ENCODE results near the gene CPNE9. TPM values are rescaled to one million over a fixed set of nuclear protein-coding genes. Genes with fewer than 3 reads are reported as not detected.

CPNE9 gene
- not detected for total RNA-seq

DNA sequence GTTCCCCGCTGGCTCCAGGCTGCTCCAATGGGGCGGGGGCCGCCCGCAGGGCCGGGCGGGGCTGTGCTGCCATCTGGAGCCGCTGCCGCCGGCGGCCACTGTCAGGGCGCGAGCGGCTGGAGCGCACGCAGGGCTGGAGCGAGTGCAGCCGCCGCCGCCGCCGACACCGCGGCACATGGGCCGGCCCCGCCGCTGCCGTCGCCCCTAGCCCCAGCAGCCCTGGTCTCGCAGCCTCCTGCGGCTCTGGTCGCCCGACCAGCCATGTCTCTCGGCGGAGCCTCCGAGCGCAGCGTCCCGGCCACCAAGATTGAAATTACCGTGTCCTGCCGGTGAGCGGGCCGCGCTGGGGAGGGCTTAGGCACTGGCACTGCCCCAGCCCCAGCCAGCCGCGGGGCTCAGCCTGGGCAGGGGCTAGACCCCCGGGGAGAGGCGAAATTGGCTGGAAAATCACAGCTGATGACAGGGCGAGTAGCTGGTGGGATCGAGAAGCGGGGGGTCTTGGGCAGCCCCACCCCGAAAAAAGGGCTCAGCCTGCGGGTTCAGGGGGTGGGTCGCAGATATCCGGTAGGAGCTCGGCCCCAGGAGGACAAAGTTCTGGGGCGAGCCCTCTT is at the start of gene CPNE9:
Gene CPNE9 (plus strand): TSS at position 98 of the 611 bp plus-strand sequence. CDS start 164 bp downstream, at position 262.
- ATAC-seq, result peak; percentile 42

GRCh38 chr3:9659849-9660248 is 43.8 kb upstream of the CPNE9 start:
- no peak for ATAC-seq

- ATAC-seq, result no peak
Observed at GRCh38 chr3:9660972-9661371, 42.7 kb upstream of the CPNE9 start.

- no peak for ATAC-seq
Observed at GRCh38 chr3:9664119-9664751, 39.4 kb upstream of the CPNE9 start.

DNA sequence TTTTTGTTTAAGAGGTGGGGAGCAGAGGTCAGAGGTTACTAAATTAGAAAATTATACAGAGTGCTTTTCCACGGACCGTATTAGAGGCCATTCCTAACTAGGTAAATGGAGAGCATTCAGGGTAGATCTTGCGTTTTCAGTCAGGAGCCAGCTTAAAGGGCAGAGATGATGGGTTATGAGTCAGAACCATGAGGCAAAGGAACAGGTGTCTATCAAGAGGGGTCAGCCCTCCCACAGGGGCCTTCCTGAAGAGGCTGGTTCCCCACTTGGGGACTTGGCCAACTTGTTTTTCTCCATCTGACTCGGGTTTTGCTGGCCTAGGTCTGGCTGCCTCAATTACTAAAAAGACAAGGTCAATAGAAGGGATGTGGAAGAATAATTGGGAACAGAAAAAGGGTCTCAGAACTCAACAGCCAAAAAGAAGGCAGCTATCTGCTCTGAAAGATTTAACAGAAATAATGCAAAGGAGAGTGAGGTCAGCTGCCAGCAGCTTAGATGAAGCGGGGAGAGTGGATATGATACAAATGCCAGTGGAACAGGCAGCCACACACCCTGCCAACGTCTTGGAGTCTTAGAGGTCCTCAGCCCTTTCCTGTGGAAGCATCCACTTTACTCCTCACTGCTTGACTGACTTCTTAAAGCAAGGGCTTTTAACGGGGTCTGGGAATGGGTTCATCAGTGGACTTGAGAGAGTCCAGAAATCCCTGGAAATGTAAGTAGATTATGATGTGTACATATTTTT is 36.8 kb upstream of the CPNE9 start:
- ATAC-seq, result no peak

DNA sequence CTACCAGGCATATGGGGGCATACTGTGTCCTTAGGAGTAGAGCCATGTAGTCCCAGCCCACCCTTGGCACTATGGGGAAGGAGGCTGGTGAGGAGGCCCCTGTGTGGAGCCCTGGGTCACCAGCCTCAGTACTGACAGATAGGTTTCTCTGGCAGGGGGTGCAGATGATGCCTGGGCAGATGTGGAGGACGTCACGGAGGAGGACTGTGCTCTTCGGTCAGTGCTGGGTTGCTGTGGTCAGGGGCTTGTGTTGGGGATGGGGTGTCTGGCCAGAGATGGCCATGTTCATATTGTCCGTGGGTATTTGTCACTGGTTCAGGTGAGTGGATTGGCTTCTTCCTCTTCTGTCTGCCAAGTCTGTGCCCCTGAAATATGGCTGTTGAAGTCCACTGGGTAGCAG is 34.4 kb upstream of the CPNE9 start:
- ATAC-seq, result no peak

- ATAC-seq, result no peak
Observed at GRCh38 chr3:9669720-9670432, 33.8 kb upstream of the CPNE9 start.

- no peak for ATAC-seq
Observed at GRCh38 chr3:9673082-9673481, 30.6 kb upstream of the CPNE9 start.

- no peak for ATAC-seq
Observed at GRCh38 chr3:9673752-9674151, 29.9 kb upstream of the CPNE9 start.

DNA sequence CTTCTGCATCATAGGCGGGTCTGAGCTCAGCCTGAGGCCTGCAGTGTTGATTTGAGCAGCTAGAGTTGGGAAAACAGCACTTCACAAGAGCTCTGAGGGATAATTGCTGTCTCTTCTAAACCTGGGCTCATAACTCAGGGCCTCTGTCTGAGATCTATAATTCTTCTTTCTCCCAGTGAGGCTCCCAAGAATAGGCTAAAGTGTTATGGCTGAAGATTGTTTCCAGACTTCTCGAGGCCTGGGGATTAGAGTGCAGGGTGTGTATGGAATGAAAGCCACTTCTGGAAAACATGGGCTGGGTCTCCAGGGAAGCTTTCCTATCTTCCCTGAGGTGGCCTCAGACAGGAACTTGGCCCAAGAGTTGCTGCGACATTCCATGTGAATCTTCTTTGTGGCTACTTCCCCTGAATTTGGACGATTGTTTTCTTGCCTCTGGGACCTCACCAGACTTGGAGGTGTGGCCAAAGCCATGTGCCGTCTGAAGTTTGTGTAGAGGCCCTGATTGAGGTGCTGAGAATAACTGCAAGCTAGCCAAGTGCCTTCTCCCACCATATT is 27.8 kb upstream of the CPNE9 start:
- ATAC-seq, result no peak

DNA sequence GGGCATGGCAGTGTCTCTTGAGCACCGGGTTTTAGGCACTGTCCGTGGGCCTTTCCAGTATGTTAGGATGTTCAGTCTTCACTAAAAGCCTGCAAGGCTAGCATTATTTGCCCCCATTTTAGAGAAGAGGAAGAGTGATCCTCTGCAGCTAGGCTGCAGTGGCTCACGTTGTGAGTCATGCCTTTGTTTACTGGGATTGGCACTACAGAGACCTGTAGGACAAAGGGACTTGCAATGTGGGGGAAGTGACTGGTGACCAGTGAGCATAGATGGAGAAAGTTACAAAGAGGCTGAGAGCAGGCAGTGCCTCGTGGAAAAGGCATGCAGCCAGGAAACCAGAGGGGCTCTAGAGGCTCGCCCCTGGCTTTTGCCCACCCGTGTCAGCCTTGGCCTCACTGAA is 26.8 kb upstream of the CPNE9 start:
- peak; percentile 66 for ATAC-seq

- ATAC-seq, result no peak
Observed at GRCh38 chr3:9678493-9678892, 25.1 kb upstream of the CPNE9 start.

DNA sequence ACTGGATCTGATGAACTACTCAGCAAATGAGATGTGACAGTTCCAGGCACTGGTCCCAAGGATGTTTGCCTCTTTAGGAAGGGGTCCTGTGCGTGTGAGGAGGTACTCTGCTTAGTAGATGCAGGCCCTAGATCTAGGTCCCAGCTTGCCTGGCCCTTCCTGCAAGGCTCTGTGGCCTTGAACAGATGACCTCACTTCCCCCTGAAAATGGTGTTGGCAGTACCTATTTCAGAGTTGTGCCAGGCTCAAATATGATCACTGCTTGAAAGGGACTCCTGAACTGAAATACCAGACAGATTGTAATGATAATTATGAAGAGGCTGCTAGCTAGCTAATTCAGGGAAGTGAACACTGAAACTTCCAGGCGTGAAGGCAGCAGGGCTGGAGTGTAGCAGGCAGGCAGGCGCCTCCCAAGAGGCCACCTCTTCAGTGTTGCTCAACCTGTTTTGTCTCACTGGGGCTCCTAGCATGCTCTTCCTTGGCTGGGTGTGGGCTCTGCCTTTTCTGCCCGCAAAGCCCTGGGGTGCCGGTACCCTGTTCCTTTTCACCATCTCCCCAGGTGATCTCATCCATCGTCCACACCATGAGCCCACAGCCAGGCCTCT is 24.1 kb upstream of the CPNE9 start:
- ATAC-seq, result peak; percentile 53

GRCh38 chr3:9681011-9681722 is 22.5 kb upstream of the CPNE9 start:
- no peak for ATAC-seq

DNA sequence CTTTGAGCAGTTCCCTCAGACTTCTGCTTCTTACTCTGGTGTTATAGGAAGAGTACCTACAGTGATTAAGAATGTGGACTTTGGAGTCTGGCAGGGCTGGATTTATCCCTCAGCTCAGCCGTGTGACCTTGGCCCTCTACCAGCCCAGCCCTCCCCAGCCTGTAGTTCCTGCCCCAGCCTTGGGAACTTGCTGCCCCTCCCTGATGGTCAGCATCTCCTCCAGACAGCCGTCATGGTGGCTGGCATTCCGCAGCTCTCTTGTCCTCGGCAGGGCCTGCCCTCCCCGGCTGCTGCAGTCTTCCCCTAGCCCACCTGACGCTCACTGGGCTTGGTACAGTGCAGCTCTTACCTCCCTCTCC is 21.9 kb upstream of the CPNE9 start:
- ATAC-seq, result no peak

- no peak for ATAC-seq
Observed at GRCh38 chr3:9682096-9682495, 21.5 kb upstream of the CPNE9 start.

- no peak for ATAC-seq
Observed at GRCh38 chr3:9683426-9683825, 20.2 kb upstream of the CPNE9 start.

GRCh38 chr3:9685216-9686049 is 18.2 kb upstream of the CPNE9 start:
- no peak for ATAC-seq

DNA sequence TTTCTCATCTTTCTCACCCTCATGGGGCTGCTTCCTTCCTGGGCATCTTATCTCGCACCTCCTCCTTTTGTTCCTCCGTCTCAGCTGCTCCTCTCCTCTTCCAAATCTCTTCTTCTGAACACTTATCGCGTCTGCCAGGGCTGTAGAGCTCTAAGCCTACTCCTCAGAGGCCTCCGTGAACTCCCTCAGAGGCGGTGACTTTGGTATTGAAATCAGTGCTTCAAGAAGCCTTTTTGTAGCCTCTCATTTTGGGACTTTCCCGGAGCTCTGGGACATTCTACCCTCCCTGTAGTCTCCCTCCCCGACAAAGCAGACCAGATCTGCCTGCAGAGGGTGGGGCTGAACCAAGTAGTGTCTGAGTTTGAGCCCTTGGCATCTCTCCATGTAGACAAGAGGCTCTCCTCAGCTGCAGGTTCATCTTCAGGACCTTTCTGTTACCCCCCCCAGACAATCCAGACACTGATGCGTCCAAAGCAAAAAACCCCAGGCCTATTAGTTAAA is 17.5 kb upstream of the CPNE9 start:
- ATAC-seq, result no peak

DNA sequence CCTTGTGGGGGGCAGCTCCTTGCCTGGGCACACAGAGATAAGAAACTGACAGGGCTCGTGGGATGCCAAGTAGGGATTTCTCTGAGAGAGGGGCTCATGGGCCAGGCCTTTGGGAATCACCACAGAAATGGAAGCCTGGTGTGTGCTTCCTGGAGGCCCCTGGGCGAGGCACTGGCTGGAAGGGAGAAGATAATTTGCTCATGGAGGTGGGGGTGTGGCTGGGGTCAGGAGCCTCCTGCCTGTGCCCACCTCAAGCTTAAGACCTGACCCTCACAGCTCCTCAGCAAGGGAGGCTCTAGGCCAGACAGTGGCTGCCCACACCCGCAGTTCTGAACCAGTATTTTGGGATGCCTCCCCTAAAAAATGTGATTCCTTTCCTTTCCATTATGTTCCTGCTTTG is 16.9 kb upstream of the CPNE9 start:
- no peak for ATAC-seq

DNA sequence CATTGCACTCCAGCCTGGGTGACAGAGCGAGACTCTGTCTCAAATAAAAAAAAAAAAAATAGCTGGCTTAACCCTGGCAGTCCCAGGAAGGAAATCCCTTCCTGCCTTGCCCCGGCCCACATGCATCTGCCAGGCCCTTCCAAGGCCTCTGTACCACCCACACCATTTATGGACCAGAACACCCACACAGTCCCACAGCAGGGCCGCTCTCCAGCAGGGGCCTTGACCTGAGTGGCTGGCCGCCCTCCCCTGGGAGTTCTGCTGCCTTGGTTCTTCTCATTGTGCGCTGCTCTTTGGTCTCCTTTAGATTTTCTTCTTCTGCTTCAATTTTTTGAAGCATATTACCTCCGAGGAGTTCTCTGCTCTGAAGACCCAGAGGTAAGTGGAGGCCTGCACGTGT is 16.1 kb upstream of the CPNE9 start:
- no peak for ATAC-seq
